ENCODE measurements around the gene RGS13. TPM values are rescaled to one million over a fixed set of nuclear protein-coding genes. Genes with fewer than 3 reads are reported as not detected.

The RGS13 gene
- total RNA-seq, 2 experiments from 2014 or later = 80.4 to 214 TPM

GRCh38 chr1:192700834-192701271 lies 64.9 kb downstream of the RGS13 start:
- H3K4me1 ChIP-seq (ENCODE audit: insufficient read depth, low read length, poor library complexity, severe bottlenecking) = no peaks in the 10 kb centered on the region
- no peak overlapping the region for H2AFZ ChIP-seq (ENCODE audit: low read length)
- no peak overlapping the region for H3K27ac ChIP-seq (ENCODE audit: low read depth, low read length, poor library complexity, severe bottlenecking)
- no peak for DNase-seq (ENCODE audit: low spot score)
- H3K9me3 ChIP-seq (ENCODE audit: low read length) = no peaks in the 10 kb centered on the region
- H3K9me2 ChIP-seq (ENCODE audit: insufficient read depth, low read length) = 0 out of 2 replicates have a peak, but pooled peaks cover 5% of the 10 kb centered on the region
- intact Hi-C loops (cut with micrococcal nuclease; ENCODE audit: unreplicated experiment) = no loop called here
- CTCF ChIA-PET (ENCODE audit: unreplicated experiment) = no interaction called here
- TF ChIP-seq EZH2phosphoT487 (IDR thresholded peaks at IDR 0.05; ENCODE audit: borderline replicate concordance, low read depth, low read length) (no peak), CTCF (conservative IDR thresholded peaks at IDR 0.05; ENCODE audit: low read length) (no peak)
- no peaks in the 10 kb centered on the region for H3K36me3 ChIP-seq (ENCODE audit: insufficient read depth, low read length)
- no peaks in the 10 kb centered on the region for H4K20me1 ChIP-seq (ENCODE audit: insufficient read depth, low read length)
- no peak overlapping the region for H3K4me2 ChIP-seq (ENCODE audit: low read length)
- H3K4me3 ChIP-seq (ENCODE audit: low read depth, low read length, poor library complexity, severe bottlenecking) = no peak overlapping the region
- no TSS peak for BruUV-seq (replicated peaks)
- POLR2A ChIA-PET = interaction anchor here (1.1 to 1.4 kb wide), 2 partner anchors 9 to 19 kb away, joined by 3 to 5 read pairs; no protein-coding TSS in a partner anchor
- H3K79me2 ChIP-seq (ENCODE audit: insufficient read depth, low read depth, low read length) = no peaks in the 10 kb centered on the region

- no peaks in the 10 kb centered on the region for H3K9me3 ChIP-seq (ENCODE audit: low read length)
- H3K36me3 ChIP-seq (ENCODE audit: insufficient read depth, low read length) = no peaks in the 10 kb centered on the region
- TF ChIP-seq CTCF (conservative IDR thresholded peaks at IDR 0.05; ENCODE audit: low read length) = no peak
- TF ChIP-seq EZH2phosphoT487 (IDR thresholded peaks at IDR 0.05; ENCODE audit: borderline replicate concordance, low read depth, low read length) = no peak
- H3K79me2 ChIP-seq (ENCODE audit: insufficient read depth, low read depth, low read length) = no peaks in the 10 kb centered on the region
- H3K4me2 ChIP-seq (ENCODE audit: low read length) = no peak overlapping the region
- H3K9me2 ChIP-seq (ENCODE audit: insufficient read depth, low read length) = 0 out of 2 replicates have a peak, but pooled peaks cover 5% of the 10 kb centered on the region
- no peaks in the 10 kb centered on the region for H4K20me1 ChIP-seq (ENCODE audit: insufficient read depth, low read length)
- ChIA-PET CTCF (ENCODE audit: unreplicated experiment) (no interaction called here), POLR2A (no interaction called here)
- no peaks in the 10 kb centered on the region for H3K4me1 ChIP-seq (ENCODE audit: insufficient read depth, low read length, poor library complexity, severe bottlenecking)
- H3K27ac ChIP-seq (ENCODE audit: low read depth, low read length, poor library complexity, severe bottlenecking) = no peak overlapping the region
- no peak overlapping the region for H3K4me3 ChIP-seq (ENCODE audit: low read depth, low read length, poor library complexity, severe bottlenecking)
- DNase-seq (ENCODE audit: low spot score) = no peak
- H2AFZ ChIP-seq (ENCODE audit: low read length) = no peak overlapping the region
- intact Hi-C loops (cut with micrococcal nuclease; ENCODE audit: unreplicated experiment) = no loop called here
- BruUV-seq (replicated peaks) = no TSS peak
These were observed 66.4 kb downstream of the RGS13 start for GRCh38 chr1:192702212-192702902.

Data from OCI-LY7 (cell line).